Activated naive CD8-positive, alpha-beta T cell treated with anti-CD3 and anti-CD28 coated beads, Interleukin-2, amount 10 ng/mL, durations not matched to agents 7 days and 5 days (primary cell): ENCODE measurements around the gene ASRGL1. TPM values are rescaled to one million over a fixed set of nuclear protein-coding genes. Genes with fewer than 3 reads are reported as not detected.
"Not testable (repeated sequence)": the region's sequence is repeated elsewhere in the genome, so short reads cannot be mapped to it uniquely, and the experiment has no call there.

Experiments used
- ATAC-seq: fragments of 150-1000 bp; cut with Tn5 transposase; one replicate; pipeline ENCODE4 v1.10.0; 2021; ENCODE audit warnings: low read depth, moderate library complexity
- POLR2A ChIA-PET: fragments of 350-600 bp; sonication (Branson Sonifier 250); formaldehyde crosslinking; loops from one replicate; lab custom pipeline; 2021; ENCODE audit warnings: antibody characterized with exemption; lab: Charles Lee
- DNase-seq: peaks from one replicate; pipeline ENCODE4 v3.0.0; 2021
- H3K27ac Mint-ChIP-seq: one replicate; pipeline ENCODE4 v1.8.0; 2022; ENCODE audit warnings: mild to moderate bottlenecking, mixed read lengths
- H3K27me3 Mint-ChIP-seq: one replicate; pipeline ENCODE4 v1.8.0; 2022; ENCODE audit warnings: mild to moderate bottlenecking, moderate library complexity, mixed read lengths
- H3K36me3 Mint-ChIP-seq: one replicate; pipeline ENCODE4 v1.8.0; 2021; ENCODE audit warnings: mild to moderate bottlenecking, mixed read lengths
- H3K4me1 Mint-ChIP-seq: one replicate; pipeline ENCODE4 v1.8.0; 2021; ENCODE audit warnings: mixed read lengths
- H3K4me3 Mint-ChIP-seq: one replicate; pipeline ENCODE4 v1.8.0; 2022; ENCODE audit warnings: mild to moderate bottlenecking, moderate library complexity, mixed read lengths
- H3K9me3 Mint-ChIP-seq: one replicate; pipeline ENCODE4 v1.8.0; 2021; ENCODE audit warnings: mixed read lengths
- total RNA-seq, 2 experiments: library from RNA; stranded (reverse); gene quantifications; one replicate each; pipeline ENCODE4 v1.2.3, GENCODE V29; 2021

ASRGL1 gene
- total RNA-seq, 2 experiments from 2014 or later: 11.3 to 12.2 TPM

GRCh38 chr11:62368861-62369477 lies 31.7 kb downstream of the ASRGL1 start:
- H3K4me1 Mint-ChIP-seq: peaks cover 22% of the 10 kb centered on the region
- H3K4me3 Mint-ChIP-seq, POLR2A ChIA-PET, H3K9me3 Mint-ChIP-seq, H3K27ac Mint-ChIP-seq, ATAC-seq, H3K27me3 Mint-ChIP-seq, DNase-seq, H3K36me3 Mint-ChIP-seq: not testable (repeated sequence)

- ATAC-seq (peak; percentile 93), DNase-seq (peak; percentile 71)
- Mint-ChIP-seq H3K36me3 (no peaks in the 10 kb centered on the region), H3K9me3 (no peaks in the 10 kb centered on the region), H3K4me1 (peaks cover 22% of the 10 kb centered on the region), H3K4me3 (peak overlapping the region; percentile 85), H3K27ac (peak overlapping the region; percentile 95), H3K27me3 (no peaks in the 10 kb centered on the region)
- POLR2A ChIA-PET: interaction anchor here (0.6 to 1.0 kb wide), 3 partner anchors 30 to 510 kb away, joined by 3 read pairs; no protein-coding TSS in a partner anchor
These were observed 33.6 kb downstream of the ASRGL1 start for GRCh38 chr11:62370743-62371440.

GRCh38 chr11:62372871-62373270 lies 35.6 kb downstream of the ASRGL1 start:
- ATAC-seq (no peak), DNase-seq (no peak)
- Mint-ChIP-seq H3K4me1 (peaks cover 22% of the 10 kb centered on the region), H3K27me3 (no peaks in the 10 kb centered on the region), H3K4me3 (peak overlapping the region; percentile 44), H3K27ac (no peak overlapping the region), H3K9me3 (no peaks in the 10 kb centered on the region), H3K36me3 (no peaks in the 10 kb centered on the region)
- POLR2A ChIA-PET: interaction anchor here (1.5 kb wide), 1 partner anchor 292 kb away, joined by 5 read pairs; the partner anchor contains the start of genes C11orf98 and CSKMT

- peaks cover 2% of the 10 kb centered on the region for H3K27me3 Mint-ChIP-seq
- POLR2A ChIA-PET: no interaction called here
- DNase-seq: no peak
- H3K4me1 Mint-ChIP-seq: peaks cover 18% of the 10 kb centered on the region
- no peak overlapping the region for H3K4me3 Mint-ChIP-seq
- no peaks in the 10 kb centered on the region for H3K9me3 Mint-ChIP-seq
- no peak overlapping the region for H3K27ac Mint-ChIP-seq
- no peak for ATAC-seq
- H3K36me3 Mint-ChIP-seq: no peaks in the 10 kb centered on the region
These were observed 36.3 kb downstream of the ASRGL1 start for GRCh38 chr11:62373464-62374119.

- DNase-seq (no peak), ATAC-seq (no peak)
- no peak overlapping the region for H3K27ac Mint-ChIP-seq
- H3K4me3 Mint-ChIP-seq: no peak overlapping the region
- H3K9me3 Mint-ChIP-seq: no peaks in the 10 kb centered on the region
- peaks cover 2% of the 10 kb centered on the region for H3K27me3 Mint-ChIP-seq
- peaks cover 18% of the 10 kb centered on the region for H3K4me1 Mint-ChIP-seq
- POLR2A ChIA-PET: no interaction called here
- H3K36me3 Mint-ChIP-seq: no peaks in the 10 kb centered on the region
These were observed 37.6 kb downstream of the ASRGL1 start for GRCh38 chr11:62374801-62375200.

DNA sequence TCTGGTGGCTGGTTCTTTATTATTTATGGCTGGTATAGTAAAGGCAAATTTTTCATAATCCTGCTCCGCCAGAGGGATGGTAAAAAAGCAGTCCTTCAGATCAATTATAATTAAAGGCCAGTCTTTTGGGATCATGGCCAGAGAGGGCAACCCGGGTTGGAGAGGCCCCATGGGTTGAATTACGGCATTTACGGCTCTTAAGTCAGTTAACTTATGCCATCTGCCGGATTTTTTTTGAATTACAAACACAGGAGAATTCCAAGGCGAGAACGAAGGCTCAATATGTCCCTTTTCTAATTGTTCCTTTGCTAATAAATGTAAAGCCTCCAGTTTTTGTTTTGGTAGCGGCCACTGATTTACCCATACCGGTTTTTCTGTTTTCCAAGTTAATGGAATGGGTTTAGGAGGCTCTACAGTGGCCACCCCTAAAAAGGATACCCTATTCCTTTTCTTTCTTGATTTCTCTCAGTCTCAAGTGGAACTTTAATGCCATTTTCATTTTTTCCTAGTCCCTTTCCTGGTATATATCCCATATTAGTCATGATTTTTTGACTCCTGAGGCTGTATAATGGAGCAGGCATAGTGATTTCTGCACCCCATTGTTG lies 41.3 kb downstream of the ASRGL1 start:
- H3K36me3 Mint-ChIP-seq, DNase-seq, H3K4me1 Mint-ChIP-seq, ATAC-seq, H3K27ac Mint-ChIP-seq, H3K27me3 Mint-ChIP-seq, H3K9me3 Mint-ChIP-seq, H3K4me3 Mint-ChIP-seq, POLR2A ChIA-PET: not testable (repeated sequence)

- H3K4me1 Mint-ChIP-seq, DNase-seq, H3K27ac Mint-ChIP-seq, H3K36me3 Mint-ChIP-seq, ATAC-seq, H3K9me3 Mint-ChIP-seq, H3K4me3 Mint-ChIP-seq, POLR2A ChIA-PET, H3K27me3 Mint-ChIP-seq: not testable (repeated sequence)
These were observed 42.3 kb downstream of the ASRGL1 start for GRCh38 chr11:62379586-62379985.

- H3K4me3 Mint-ChIP-seq, H3K4me1 Mint-ChIP-seq: not testable (repeated sequence)
These were observed 43.6 kb downstream of the ASRGL1 start for GRCh38 chr11:62380821-62381245.

DNA sequence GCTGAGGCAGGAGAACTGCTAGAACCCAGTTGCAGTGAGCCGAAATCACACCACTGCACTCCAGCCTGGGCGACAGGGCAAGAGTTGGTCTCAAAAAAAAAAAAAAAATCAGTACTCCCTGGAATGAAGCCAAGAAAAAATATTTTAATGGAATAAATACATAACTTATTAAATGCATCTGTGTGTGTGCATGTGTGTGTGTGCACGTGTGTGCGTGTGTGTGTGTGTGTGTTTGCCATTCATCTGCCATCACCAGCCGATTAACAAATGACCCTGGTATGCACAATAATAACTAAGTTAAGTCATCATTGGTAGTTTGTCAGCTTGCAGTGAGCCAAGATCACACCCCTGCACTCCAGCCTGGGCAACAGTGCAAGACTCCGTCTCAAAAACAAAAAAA lies 46.6 kb downstream of the ASRGL1 start:
- Mint-ChIP-seq H3K4me3 (no peak overlapping the region), H3K4me1 (peaks cover 13% of the 10 kb centered on the region), H3K9me3 (no peaks in the 10 kb centered on the region), H3K36me3 (no peaks in the 10 kb centered on the region), H3K27ac (no peak overlapping the region), H3K27me3 (peaks cover 2% of the 10 kb centered on the region)
- no peak for DNase-seq
- POLR2A ChIA-PET: no interaction called here
- ATAC-seq: no peak

More at GRCh38 chr11:62380821-62381245, 43.6 kb downstream of the ASRGL1 start:
- H3K27me3 Mint-ChIP-seq, H3K9me3 Mint-ChIP-seq, DNase-seq, POLR2A ChIA-PET, H3K27ac Mint-ChIP-seq, H3K36me3 Mint-ChIP-seq: not testable (repeated sequence)
- ATAC-seq: peak; percentile 71

DNA sequence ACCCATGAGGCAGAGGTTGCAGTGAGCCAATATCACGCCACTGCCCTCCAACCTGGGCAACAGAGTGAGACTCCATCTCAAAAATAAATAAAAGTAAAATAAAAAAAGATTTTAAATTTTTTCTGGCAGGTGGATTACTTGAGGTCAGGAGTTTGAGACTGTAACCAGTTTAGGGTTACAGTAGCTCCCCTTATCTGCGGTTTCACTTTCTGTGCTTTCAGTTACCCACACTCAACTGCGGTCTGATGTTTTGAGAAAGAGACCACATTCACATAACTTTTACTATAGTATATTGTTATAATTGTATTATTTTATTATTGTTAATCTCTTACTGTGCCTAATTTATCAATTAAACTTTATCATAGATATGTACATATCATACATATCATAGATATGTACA lies 48.8 kb downstream of the ASRGL1 start:
- POLR2A ChIA-PET, H3K36me3 Mint-ChIP-seq, H3K27ac Mint-ChIP-seq, H3K9me3 Mint-ChIP-seq, H3K4me1 Mint-ChIP-seq, H3K4me3 Mint-ChIP-seq, H3K27me3 Mint-ChIP-seq, DNase-seq: not testable (repeated sequence)
- ATAC-seq: peak; percentile 55

DNA sequence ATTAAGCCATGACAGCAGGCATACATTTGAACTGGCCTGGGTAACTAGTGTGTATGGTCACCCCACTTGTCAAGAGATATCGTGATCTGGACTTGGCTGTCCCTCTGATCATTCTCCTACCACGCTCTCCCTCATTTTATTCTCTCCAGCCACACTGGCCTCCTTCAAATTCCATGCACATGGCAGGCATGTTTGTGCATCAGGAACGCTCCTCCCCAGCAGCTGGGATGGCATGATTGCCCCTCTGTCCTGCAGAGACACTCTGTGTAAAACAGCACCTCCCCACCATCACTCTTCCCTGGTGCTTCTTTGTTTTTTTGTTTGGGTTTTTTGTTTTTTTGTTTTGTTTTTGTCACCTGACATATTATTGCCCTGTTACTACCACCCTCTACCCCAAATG lies 50.1 kb downstream of the ASRGL1 start:
- Mint-ChIP-seq H3K4me3 (no peak overlapping the region), H3K36me3 (no peaks in the 10 kb centered on the region), H3K4me1 (peaks cover 7% of the 10 kb centered on the region), H3K27ac (no peak overlapping the region), H3K9me3 (no peaks in the 10 kb centered on the region), H3K27me3 (peaks cover 2% of the 10 kb centered on the region)
- ATAC-seq (no peak), DNase-seq (peak; percentile 8)
- POLR2A ChIA-PET: interaction anchor here (0.7 kb wide), 1 partner anchor 1020 kb away, joined by 3 read pairs; no protein-coding TSS in a partner anchor

DNA sequence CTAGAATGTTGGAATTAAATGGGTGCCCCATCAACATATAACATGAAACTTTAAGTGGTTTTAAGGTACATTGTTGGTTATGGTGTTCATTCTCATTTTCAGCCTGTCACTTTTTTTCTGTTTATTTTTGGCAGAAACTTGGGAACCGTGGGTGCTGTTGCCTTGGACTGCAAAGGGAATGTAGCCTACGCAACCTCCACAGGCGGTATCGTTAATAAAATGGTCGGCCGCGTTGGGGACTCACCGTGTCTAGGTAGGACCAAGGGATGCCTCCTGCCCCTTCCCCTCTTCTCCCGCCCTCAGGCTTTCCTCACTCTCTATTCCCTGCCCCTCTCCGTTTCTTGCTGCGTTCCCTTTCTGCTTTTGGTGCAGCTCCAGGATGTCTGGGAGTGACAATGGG lies 51.8 kb downstream of the ASRGL1 start:
- Mint-ChIP-seq H3K27me3 (peaks cover 2% of the 10 kb centered on the region), H3K4me1 (peaks cover 12% of the 10 kb centered on the region), H3K4me3 (no peak overlapping the region), H3K9me3 (no peaks in the 10 kb centered on the region), H3K27ac (no peak overlapping the region), H3K36me3 (no peaks in the 10 kb centered on the region)
- no peak for DNase-seq
- no peak for ATAC-seq
- POLR2A ChIA-PET: no interaction called here

GRCh38 chr11:62390237-62390636 lies 53.0 kb downstream of the ASRGL1 start:
- H3K27me3 Mint-ChIP-seq: peaks cover 2% of the 10 kb centered on the region
- peaks cover 13% of the 10 kb centered on the region for H3K4me1 Mint-ChIP-seq
- no peaks in the 10 kb centered on the region for H3K9me3 Mint-ChIP-seq
- ATAC-seq: no peak
- POLR2A ChIA-PET: interaction anchor here (0.6 kb wide), 1 partner anchor 61 kb away, joined by 3 read pairs; no protein-coding TSS in a partner anchor
- no peak for DNase-seq
- H3K27ac Mint-ChIP-seq: no peak overlapping the region
- no peak overlapping the region for H3K4me3 Mint-ChIP-seq
- no peaks in the 10 kb centered on the region for H3K36me3 Mint-ChIP-seq
